HEK293 (cell line): ENCODE results near the gene TTLL5.

ENCODE experiments used
- CTCF ChIA-PET: fragments of 350-600 bp; formaldehyde crosslinking; extraction: SDS; loops from one replicate; lab custom pipeline; 2021; ENCODE audit warnings: antibody characterized with exemption; lab: Yijun Ruan, JAX
- POLR2A ChIA-PET: fragments of 300-600 bp; formaldehyde crosslinking; extraction: SDS; loops from one replicate; lab custom pipeline; 2020; ENCODE audit warnings: antibody characterized with exemption, inconsistent platforms; lab: Yijun Ruan, JAX
- H3K27ac ChIP-seq: fragments of 200-500 bp; sonication (Bioruptor generic); 2 replicates; pipeline ENCODE4 v1.5.1; 2014; ENCODE audit warnings: low read depth, low read length, control low read depth, inconsistent platforms; ENCODE audit errors: extremely low read depth
- H3K36me3 ChIP-seq, 2 experiments: fragments of 200-500 bp in 1 of 2; sonication (Bioruptor generic) in 1 of 2; 1 replicate in 1 of 2; 2 replicates in 1 of 2; pipeline ENCODE4 v1.5.1; 2014 to 2017; ENCODE audit warnings: inconsistent platforms in 2 of 2, low read length in 2 of 2; ENCODE audit not compliant: control insufficient read depth in 2 of 2, insufficient read depth in 1 of 2
- H3K4me1 ChIP-seq: fragments of 200-500 bp; sonication (Bioruptor generic); 2 replicates; pipeline ENCODE4 v1.5.1; 2014; ENCODE audit warnings: mild to moderate bottlenecking, low read length, inconsistent platforms; ENCODE audit not compliant: control insufficient read depth, insufficient read depth
- H3K4me3 ChIP-seq: 2 replicates; pipeline ENCODE4 v1.5.1; 2011; ENCODE audit warnings: low read depth, mild to moderate bottlenecking, control low read depth, low read length, moderate library complexity
- H3K9me3 ChIP-seq: fragments of 200-500 bp; sonication (Bioruptor generic); 2 replicates; pipeline ENCODE4 v1.5.1; 2014; ENCODE audit warnings: low read depth, low read length, inconsistent platforms; ENCODE audit not compliant: control insufficient read depth, insufficient read depth
- ELK4 ChIP-seq: IDR thresholded peaks from 2 replicates; pipeline ENCODE4 v1.6.1; 2011; ENCODE audit warnings: mild to moderate bottlenecking, low read depth, low read length, borderline replicate concordance
- GFI1B ChIP-seq: fragments of 450-650 bp; formaldehyde crosslinking; IDR thresholded peaks from 2 replicates; pipeline ENCODE4 v1.5.1; 2016; ENCODE audit warnings: missing biosample characterization, missing genetic modification characterization
- HOXC10 ChIP-seq: sonication (generic); formaldehyde crosslinking; IDR thresholded peaks from 2 replicates; pipeline ENCODE4 v1.8.1; 2023; ENCODE audit warnings: mild to moderate bottlenecking, missing genetic modification reagents
- KLF16 ChIP-seq: fragments of 450-650 bp; formaldehyde crosslinking; IDR thresholded peaks from 2 replicates; pipeline ENCODE4 v1.5.1; 2017; ENCODE audit warnings: missing biosample characterization, missing genetic modification characterization
- PATZ1 ChIP-seq: fragments of 450-650 bp; formaldehyde crosslinking; IDR thresholded peaks from 2 replicates; pipeline ENCODE4 v1.5.1; 2016; ENCODE audit warnings: missing biosample characterization, missing genetic modification characterization
- ZBTB21 ChIP-seq: fragments of 450-650 bp; formaldehyde crosslinking; IDR thresholded peaks from 2 replicates; pipeline ENCODE4 v1.5.1; 2017; ENCODE audit warnings: missing biosample characterization, missing genetic modification characterization
- ZBTB49 ChIP-seq: fragments of 450-650 bp; formaldehyde crosslinking; IDR thresholded peaks from 2 replicates; pipeline ENCODE4 v1.5.1; 2016; ENCODE audit warnings: missing biosample characterization, missing genetic modification characterization, low read depth
- ZNF121 ChIP-seq: fragments of 450-650 bp; formaldehyde crosslinking; IDR thresholded peaks from 2 replicates; pipeline ENCODE4 v1.5.1; 2016; ENCODE audit warnings: missing biosample characterization, missing genetic modification characterization
- ZNF146 ChIP-seq: fragments of 450-650 bp; formaldehyde crosslinking; IDR thresholded peaks from 2 replicates; pipeline ENCODE4 v1.5.1; 2016; ENCODE audit warnings: missing biosample characterization, missing genetic modification characterization
- ZNF19 ChIP-seq: fragments of 450-650 bp; formaldehyde crosslinking; IDR thresholded peaks from 2 replicates; pipeline ENCODE4; 2016; ENCODE audit warnings: missing biosample characterization, missing genetic modification characterization, low read depth
- ZNF211 ChIP-seq: fragments of 450-650 bp; formaldehyde crosslinking; IDR thresholded peaks from 2 replicates; pipeline ENCODE4 v1.5.1; 2016; ENCODE audit warnings: low read depth, missing biosample characterization, missing genetic modification characterization
- ZNF239 ChIP-seq: fragments of 450-650 bp; formaldehyde crosslinking; IDR thresholded peaks from 2 replicates; pipeline ENCODE4 v1.5.1; 2016; ENCODE audit warnings: missing biosample characterization, missing genetic modification characterization
- ZNF266 ChIP-seq: fragments of 450-650 bp; formaldehyde crosslinking; IDR thresholded peaks from 2 replicates; pipeline ENCODE4 v1.5.1; 2016; ENCODE audit warnings: missing biosample characterization, missing genetic modification characterization, low read depth
- ZNF335 ChIP-seq: fragments of 450-650 bp; formaldehyde crosslinking; conservative IDR thresholded peaks from 2 replicates; pipeline ENCODE4 v1.5.1; 2016; ENCODE audit warnings: missing biosample characterization, missing genetic modification characterization
- ZNF48 ChIP-seq: fragments of 450-650 bp; formaldehyde crosslinking; IDR thresholded peaks from 2 replicates; pipeline ENCODE4 v1.5.1; 2016; ENCODE audit warnings: missing biosample characterization, missing genetic modification characterization
- ZNF645 ChIP-seq: fragments of 450-650 bp; formaldehyde crosslinking; IDR thresholded peaks from 2 replicates; pipeline ENCODE4; 2016; ENCODE audit warnings: missing biosample characterization, missing genetic modification characterization
- ZNF707 ChIP-seq: fragments of 450-650 bp; formaldehyde crosslinking; IDR thresholded peaks from 2 replicates; pipeline ENCODE4 v1.5.1; 2016; ENCODE audit warnings: missing biosample characterization, missing genetic modification characterization
- ZNF76 ChIP-seq: fragments of 450-650 bp; formaldehyde crosslinking; IDR thresholded peaks from 2 replicates; pipeline ENCODE4; 2016; ENCODE audit warnings: low read depth, missing biosample characterization, missing genetic modification characterization, borderline replicate concordance
- ZNF837 ChIP-seq: fragments of 450-650 bp; formaldehyde crosslinking; IDR thresholded peaks from 2 replicates; pipeline ENCODE4 v1.5.1; 2016; ENCODE audit warnings: missing biosample characterization, missing genetic modification characterization
- TF ChIP-seq, protein P1 (sequence below): fragments of 450-650 bp; formaldehyde crosslinking; IDR thresholded peaks from 2 replicates; pipeline ENCODE4 v1.5.1; 2017; ENCODE audit warnings: missing biosample characterization, missing genetic modification characterization

The TTLL5 gene

GRCh38 chr14:75634848-75635247 is 26.2 kb upstream of the TTLL5 start:
- Histone ChIP-seq H3K9me3 (no peaks in the 10 kb centered on the region), H3K4me1 (no peaks in the 10 kb centered on the region), H3K36me3 (no peaks in the 10 kb centered on the region), H3K4me3 (no peak overlapping the region), H3K27ac (no peak overlapping the region)
- TF ChIP-seq ZNF707 (tag by site-specific recombination) = no peak
- TF ChIP-seq ZNF76 (tag by site-specific recombination) = no peak
- TF ChIP-seq ZBTB21 (tag by site-specific recombination) = no peak
- no peak for TF ChIP-seq KLF16
- no peak for TF ChIP-seq GFI1B (tag by site-specific recombination)
- TF ChIP-seq ZNF335 (tag by site-specific recombination) = no peak
- TF ChIP-seq ZNF48 (tag by site-specific recombination) = no peak
- no peak for TF ChIP-seq PATZ1 (tag by site-specific recombination)
- no peak for TF ChIP-seq ELK4
- no peak for TF ChIP-seq ZBTB49
- no peak for TF ChIP-seq ZNF146 (tag by site-specific recombination)
- no peak for TF ChIP-seq ZNF19 (tag by site-specific recombination)
- TF ChIP-seq ZNF121 = no peak
- TF ChIP-seq ZNF239 (tag by site-specific recombination) = no peak
- no peak for TF ChIP-seq ZNF266
- TF ChIP-seq ZNF645 (tag by site-specific recombination) = no peak
- TF ChIP-seq ZNF211 = no peak
- no peak for TF ChIP-seq HOXC10 (CRISPR knock-in tag)
- TF ChIP-seq, protein P1, sequence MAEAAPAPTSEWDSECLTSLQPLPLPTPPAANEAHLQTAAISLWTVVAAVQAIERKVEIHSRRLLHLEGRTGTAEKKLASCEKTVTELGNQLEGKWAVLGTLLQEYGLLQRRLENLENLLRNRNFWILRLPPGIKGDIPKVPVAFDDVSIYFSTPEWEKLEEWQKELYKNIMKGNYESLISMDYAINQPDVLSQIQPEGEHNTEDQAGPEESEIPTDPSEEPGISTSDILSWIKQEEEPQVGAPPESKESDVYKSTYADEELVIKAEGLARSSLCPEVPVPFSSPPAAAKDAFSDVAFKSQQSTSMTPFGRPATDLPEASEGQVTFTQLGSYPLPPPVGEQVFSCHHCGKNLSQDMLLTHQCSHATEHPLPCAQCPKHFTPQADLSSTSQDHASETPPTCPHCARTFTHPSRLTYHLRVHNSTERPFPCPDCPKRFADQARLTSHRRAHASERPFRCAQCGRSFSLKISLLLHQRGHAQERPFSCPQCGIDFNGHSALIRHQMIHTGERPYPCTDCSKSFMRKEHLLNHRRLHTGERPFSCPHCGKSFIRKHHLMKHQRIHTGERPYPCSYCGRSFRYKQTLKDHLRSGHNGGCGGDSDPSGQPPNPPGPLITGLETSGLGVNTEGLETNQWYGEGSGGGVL = no peak
- TF ChIP-seq ZNF837 (tag by site-specific recombination) = no peak
- ChIA-PET POLR2A (no interaction called here), CTCF (interaction anchor here (1.1 to 1.5 kb wide), 2 partner anchors 19 to 21 kb away, joined by 3 to 5 read pairs; no protein-coding TSS in a partner anchor)
